Nucleus accumbens (tissue), 56 donors: ENCODE results near the gene FMO1.
"Not testable (repeated sequence)": the region's sequence is repeated elsewhere in the genome, so short reads cannot be mapped to it uniquely, and the experiment has no call there.

Source experiments
- DNase-seq, 56 donors: peaks; one replicate each; lab custom pipeline; 2025; lab: John Stamatoyannopoulos, UW

Gene FMO1

DNA sequence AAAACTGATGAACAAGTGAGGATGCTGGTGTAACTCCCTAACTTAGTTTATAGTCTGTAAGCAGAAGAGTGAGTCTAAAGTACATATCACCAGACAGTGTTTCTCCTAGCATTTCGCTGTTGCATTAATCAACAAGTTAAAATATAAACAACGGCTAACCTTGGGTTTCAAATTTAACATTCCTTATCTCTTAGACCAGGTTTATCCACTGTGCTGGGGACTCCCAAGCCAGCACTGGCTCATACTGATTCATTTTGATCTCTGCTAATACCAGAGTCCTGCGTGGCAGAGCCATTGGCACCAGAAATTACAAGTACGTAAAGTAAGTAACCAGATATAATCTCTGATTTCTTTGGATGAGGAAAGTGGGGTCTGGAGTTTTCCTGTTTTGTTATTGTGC is at the start of gene FMO1:
TSS of gene FMO1 (plus strand) at position 193 of the 400 bp plus-strand sequence. CDS start 9,594 bp downstream, outside the sequence.
- no peak for DNase-seq

GRCh38 chr1:171204296-171204695 is 44.0 kb upstream of the FMO1 start:
- DNase-seq, result no peak

GRCh38 chr1:171206204-171206977 is 41.9 kb upstream of the FMO1 start:
- no peak for DNase-seq

DNA sequence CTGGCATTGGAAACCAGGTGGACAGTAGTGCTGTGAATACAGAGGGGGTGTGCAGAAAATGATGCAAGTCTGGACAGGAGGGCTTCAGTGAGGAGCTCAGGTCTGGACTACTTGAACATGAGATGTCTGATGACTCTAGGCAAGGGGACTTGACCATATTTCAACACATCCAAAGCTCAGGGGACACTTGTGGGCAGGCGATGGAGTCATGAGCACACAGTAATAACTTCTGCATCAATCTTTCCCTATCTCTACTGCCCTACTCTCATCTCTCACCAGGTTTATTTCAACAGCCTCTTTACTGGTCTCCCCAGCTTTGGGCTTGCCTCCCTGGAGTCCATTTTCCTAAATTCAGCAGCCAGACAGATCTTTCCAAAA is 41.3 kb upstream of the FMO1 start:
- no peak for DNase-seq

DNA sequence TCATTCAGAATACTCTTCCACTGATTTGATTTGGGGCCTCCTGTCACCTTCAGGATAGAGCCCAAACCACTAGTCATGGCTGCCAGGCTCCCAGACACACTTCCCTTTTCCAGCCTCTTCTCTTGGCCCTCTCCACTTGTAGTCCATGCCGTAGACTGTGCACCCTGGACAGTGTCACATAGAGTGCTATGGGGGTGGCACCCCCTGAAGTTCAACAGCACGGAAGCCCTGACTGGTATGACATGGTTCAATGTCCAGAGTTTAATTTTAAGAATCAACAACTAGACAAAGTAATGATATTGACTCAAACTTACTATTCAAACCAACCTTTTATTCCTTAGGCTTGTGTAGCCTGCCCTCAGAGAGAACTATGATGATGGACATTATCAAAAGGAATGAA is 40.9 kb upstream of the FMO1 start:
- DNase-seq, result no peak

- no peak for DNase-seq
These were observed 37.9 kb upstream of the FMO1 start for GRCh38 chr1:171210355-171210754.

GRCh38 chr1:171212607-171213351 is 35.5 kb upstream of the FMO1 start:
- no peak for DNase-seq

DNA sequence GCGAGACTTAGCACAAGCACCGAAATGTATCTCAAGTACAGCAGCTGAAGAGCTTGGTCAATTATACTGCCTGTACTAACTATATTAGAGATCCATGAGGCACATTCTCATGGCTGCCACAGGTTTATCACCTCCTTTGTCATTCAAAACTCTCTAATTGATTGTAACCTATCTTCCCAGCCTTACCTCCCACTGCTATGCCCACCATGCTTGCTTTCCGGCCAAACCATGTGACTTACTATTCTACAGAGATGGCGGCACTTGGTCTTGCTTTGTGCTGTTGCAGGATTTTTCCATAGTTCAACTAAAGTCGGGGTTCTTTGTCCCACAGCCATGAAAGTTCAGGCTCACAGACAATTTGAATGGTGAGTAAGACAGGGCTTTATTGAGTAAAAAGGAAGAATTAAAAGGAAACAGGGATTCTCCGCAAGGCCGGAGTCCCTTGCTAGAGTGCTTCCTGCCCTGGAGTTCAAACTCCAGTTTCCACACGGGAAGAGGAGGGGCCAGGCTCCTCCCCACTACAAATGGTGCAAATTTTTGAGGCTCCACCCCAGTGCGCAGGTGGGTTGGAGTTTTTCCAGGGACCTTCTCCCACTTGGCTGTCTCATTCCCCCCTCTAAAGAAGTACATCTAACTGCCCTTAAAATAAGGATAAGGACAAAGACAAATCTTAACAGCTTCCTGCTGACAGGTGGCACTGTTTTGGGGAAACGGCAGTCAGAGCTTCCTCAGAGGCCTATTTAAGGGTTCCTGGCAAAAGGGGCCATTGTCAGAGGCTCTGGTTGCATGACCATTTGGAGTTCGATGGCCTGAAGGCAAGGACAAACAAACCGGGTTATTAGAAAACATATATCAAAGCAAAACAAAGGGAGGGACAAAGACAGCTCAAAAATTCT is 34.5 kb upstream of the FMO1 start:
- no peak for DNase-seq

- no peak for DNase-seq
These were observed 30.4 kb upstream of the FMO1 start for GRCh38 chr1:171217658-171218443.

DNA sequence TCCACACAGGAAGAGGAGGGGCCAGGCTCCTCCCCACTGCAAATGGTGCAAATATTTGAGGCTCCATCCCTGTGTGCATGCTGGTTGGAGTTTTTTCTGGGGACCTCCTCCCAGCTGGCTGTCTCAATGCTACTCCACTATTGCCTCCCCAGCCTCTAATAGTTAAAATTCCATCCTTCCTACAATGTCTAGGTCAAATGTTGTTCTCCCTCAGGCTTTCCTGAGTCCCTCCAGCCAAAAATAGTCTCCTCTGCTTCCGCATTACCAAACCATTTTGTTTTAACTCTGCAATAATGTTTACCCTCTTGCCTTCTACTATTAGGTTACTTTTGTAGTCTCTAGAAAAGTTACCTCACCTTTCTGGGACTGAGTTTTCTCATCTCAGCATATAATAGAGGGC is 29.6 kb upstream of the FMO1 start:
- no peak for DNase-seq

DNA sequence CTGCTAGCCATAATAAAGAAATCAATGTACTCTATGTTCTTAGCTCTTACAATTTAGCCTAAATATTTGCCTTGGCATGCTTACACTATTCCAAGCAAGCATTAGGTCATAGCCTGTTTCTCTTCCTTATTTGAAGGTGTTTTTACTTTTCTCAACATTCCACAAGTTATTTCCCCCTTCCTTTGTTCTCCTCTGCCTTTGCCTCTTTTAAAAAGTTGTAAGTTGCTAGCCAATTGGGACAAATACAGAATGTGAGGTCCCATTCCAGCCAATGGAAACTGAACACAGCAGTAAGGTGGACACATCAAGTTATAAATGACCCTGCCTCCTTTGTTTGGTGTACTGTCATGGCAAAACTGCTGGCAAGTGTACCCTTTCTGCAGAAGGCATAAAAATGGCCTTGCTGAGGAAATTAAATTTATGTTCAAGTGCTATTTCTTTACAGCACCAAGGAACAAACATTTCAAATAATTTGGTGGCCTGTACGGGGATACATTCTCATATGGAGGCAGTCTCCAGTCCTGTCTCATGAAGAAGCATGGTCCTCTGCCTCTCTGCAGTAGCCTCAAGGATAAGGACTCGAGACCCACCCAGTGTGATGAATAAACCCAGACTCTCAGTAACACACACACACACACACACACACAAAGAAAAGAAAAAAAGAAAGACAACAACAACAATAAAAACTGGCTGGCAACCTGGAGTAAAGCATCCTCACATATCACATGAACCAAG is 28.8 kb upstream of the FMO1 start:
- no peak for DNase-seq

DNA sequence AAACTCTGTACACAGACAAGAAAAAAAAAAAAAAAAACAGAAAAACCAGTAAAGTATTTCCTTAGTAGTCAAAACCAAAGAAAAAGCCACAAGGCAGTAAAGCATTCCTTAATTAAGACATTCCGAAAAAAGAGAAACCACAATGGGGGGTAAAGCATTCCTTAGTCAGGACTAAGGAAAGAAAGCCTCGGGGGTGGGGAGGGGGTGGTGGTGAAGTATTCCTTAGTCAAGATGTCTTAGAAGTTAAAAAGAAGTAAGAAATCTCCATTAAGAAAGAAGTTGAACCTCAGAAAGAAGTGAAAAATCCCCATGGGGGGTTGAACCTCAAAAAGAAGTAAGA is 28.2 kb upstream of the FMO1 start:
- DNase-seq, result no peak

GRCh38 chr1:171220581-171221054 is 27.7 kb upstream of the FMO1 start:
- peak in 18 of 56 donors; percentile 3 to 41 (median 10) for DNase-seq

- DNase-seq, result no peak
These were observed 26.4 kb upstream of the FMO1 start for GRCh38 chr1:171221665-171222591.

- DNase-seq, result no peak
These were observed 25.4 kb upstream of the FMO1 start for GRCh38 chr1:171222936-171223335.

DNA sequence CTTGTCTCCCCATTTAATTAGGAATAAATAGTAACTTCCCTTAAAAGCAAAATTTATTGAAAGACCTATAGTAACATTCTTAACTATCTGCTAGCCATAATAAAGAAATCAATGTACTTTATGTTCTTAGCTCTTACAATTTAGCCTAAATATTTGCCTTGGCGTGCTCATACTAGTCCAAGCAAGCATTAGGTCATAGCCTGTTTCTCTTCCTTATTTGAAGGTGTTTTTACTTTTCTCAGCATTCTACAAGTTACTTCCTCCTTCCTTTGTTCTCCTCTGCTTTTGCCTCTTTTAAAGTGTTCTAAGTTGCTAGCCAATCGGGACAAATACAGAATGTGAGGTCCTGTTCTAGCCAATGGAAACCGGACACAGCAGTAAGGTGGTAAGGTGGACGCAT is 24.0 kb upstream of the FMO1 start:
- DNase-seq, result not testable (repeated sequence)

GRCh38 chr1:171226747-171227370 is 21.4 kb upstream of the FMO1 start:
- DNase-seq, result peak in 13 of 56 donors; percentile 1 to 59 (median 17)

- no peak for DNase-seq
These were observed 17.0 kb upstream of the FMO1 start for GRCh38 chr1:171231326-171231725.
